GM21825 (cell line): ENCODE results near the gene HERC6.
"Not testable (repeated sequence)": the region's sequence is repeated elsewhere in the genome, so short reads cannot be mapped to it uniquely, and the experiment has no call there.

Experiments used
- ATAC-seq: cut with Tn5 transposase; IDR thresholded peaks from one replicate; pipeline ENCODE4 v1.9.1; 2021; ENCODE audit warnings: mild to moderate bottlenecking, moderate library complexity; ENCODE audit not compliant: unreplicated experiment

The HERC6 gene

GRCh38 chr4:88443486-88443885 lies 64.8 kb downstream of the HERC6 start:
- ATAC-seq, result no peak

GRCh38 chr4:88445252-88445651 lies 66.6 kb downstream of the HERC6 start:
- no peak for ATAC-seq

GRCh38 chr4:88446124-88446523 lies 67.5 kb downstream of the HERC6 start:
- ATAC-seq, result no peak

GRCh38 chr4:88447371-88448095 lies 68.9 kb downstream of the HERC6 start:
- no peak for ATAC-seq

- ATAC-seq, result not testable (repeated sequence)
Observed at GRCh38 chr4:88448211-88448765, 69.6 kb downstream of the HERC6 start.

GRCh38 chr4:88448889-88449288 lies 70.2 kb downstream of the HERC6 start:
- ATAC-seq, result no peak

GRCh38 chr4:88449290-88449689 lies 70.6 kb downstream of the HERC6 start:
- no peak for ATAC-seq

- no peak for ATAC-seq
Observed at GRCh38 chr4:88451205-88451604, 72.6 kb downstream of the HERC6 start.

- no peak for ATAC-seq
Observed at GRCh38 chr4:88452912-88453311, 74.3 kb downstream of the HERC6 start.

- peak; percentile 93 for ATAC-seq
Observed at GRCh38 chr4:88456670-88457306, 78.1 kb downstream of the HERC6 start, which contains the start of gene HERC5. HERC5 (plus strand) TSS chr4:88457119; CDS start chr4:88457270, 151 bp downstream.

GRCh38 chr4:88457307-88458103 lies 78.9 kb downstream of the HERC6 start:
- ATAC-seq, result peak; percentile 40

GRCh38 chr4:88458104-88458740 lies 79.6 kb downstream of the HERC6 start:
- no peak for ATAC-seq

GRCh38 chr4:88465653-88466192 lies 87.1 kb downstream of the HERC6 start:
- no peak for ATAC-seq

GRCh38 chr4:88467392-88467791 lies 88.7 kb downstream of the HERC6 start:
- no peak for ATAC-seq

GRCh38 chr4:88477229-88477860 lies 98.7 kb downstream of the HERC6 start:
- no peak for ATAC-seq

GRCh38 chr4:88478247-88478646 lies 99.6 kb downstream of the HERC6 start:
- no peak for ATAC-seq

- ATAC-seq, result no peak
Observed at GRCh38 chr4:88481537-88481936, 102.9 kb downstream of the HERC6 start.

- no peak for ATAC-seq
Observed at GRCh38 chr4:88489100-88489761, 110.6 kb downstream of the HERC6 start.
